Common myeloid progenitor, CD34-positive (primary cell): ENCODE measurements around the gene HIBCH.

Source experiments
- CTCF ChIA-PET: fragments of 350-600 bp; sonication (Branson Sonifier 250); formaldehyde crosslinking; loops from one replicate; lab custom pipeline; 2021; ENCODE audit warnings: antibody characterized with exemption; lab: Charles Lee
- POLR2A ChIA-PET: fragments of 350-600 bp; sonication (Branson Sonifier 250); formaldehyde crosslinking; loops from one replicate; lab custom pipeline; 2021; ENCODE audit warnings: antibody characterized with exemption; lab: Charles Lee
- DNase-seq, 3 donors: peaks; one replicate each; pipeline versions ENCODE4 v3.0.0 to v3.0.0-alpha.2; 2013
- H3K27ac ChIP-seq, 2 experiments: 1 replicate in 1 of 2; 2 replicates in 1 of 2; pipeline ENCODE4 v1.7.0; 2013; ENCODE audit warnings: inconsistent platforms in 2 of 2, low read length in 2 of 2, mild to moderate bottlenecking in 2 of 2, low read depth in 1 of 2, moderate library complexity in 1 of 2; ENCODE audit not compliant: severe bottlenecking in 2 of 2, insufficient read depth in 1 of 2, poor library complexity in 1 of 2
- H3K27me3 ChIP-seq, 5 experiments: replicated peaks in 2 of 5; 1 replicate in 3 of 5; 2 replicates in 2 of 5; pipeline versions ENCODE4 v1.6.1 to v1.7.0; 2013; ENCODE audit warnings: low read length in 4 of 5, mild to moderate bottlenecking in 2 of 5, moderate library complexity in 2 of 5, inconsistent platforms in 1 of 5; ENCODE audit not compliant: insufficient read depth in 5 of 5, control insufficient read depth in 4 of 5
- H3K36me3 ChIP-seq, 4 experiments: 1 replicate in 2 of 4; 2 replicates in 2 of 4; pipeline versions ENCODE4 v1.6.1 to v1.7.0; 2013; ENCODE audit warnings: low read length in 3 of 4, control low read depth in 1 of 4, mild to moderate bottlenecking in 1 of 4; ENCODE audit not compliant: control insufficient read depth in 4 of 4, insufficient read depth in 4 of 4
- H3K4me1 ChIP-seq, 4 experiments: 1 replicate in 3 of 4; 2 replicates in 1 of 4; pipeline versions ENCODE4 v1.6.1 to v1.7.1; 2013; ENCODE audit warnings: low read length in 3 of 4, mild to moderate bottlenecking in 3 of 4, control low read depth in 1 of 4, inconsistent platforms in 1 of 4, moderate library complexity in 1 of 4; ENCODE audit not compliant: control insufficient read depth in 4 of 4, insufficient read depth in 4 of 4; ENCODE audit errors: control extremely low read depth in 1 of 4
- H3K4me3 ChIP-seq, 7 experiments: 1 replicate in 4 of 7; 2 replicates in 3 of 7; pipeline versions ENCODE4 v1.5.1 to v1.7.0; 2013; ENCODE audit warnings: mild to moderate bottlenecking in 7 of 7, low read length in 6 of 7, moderate library complexity in 6 of 7, inconsistent platforms in 2 of 7, low read depth in 2 of 7, control low read depth in 1 of 7; ENCODE audit not compliant: insufficient read depth in 4 of 7, control insufficient read depth in 1 of 7; ENCODE audit errors: extremely low read depth in 1 of 7
- H3K9me3 ChIP-seq, 5 experiments: 1 replicate in 4 of 5; 2 replicates in 1 of 5; pipeline versions ENCODE4 v1.6.1 to v1.7.1; 2013; ENCODE audit warnings: low read length in 4 of 5, mild to moderate bottlenecking in 2 of 5, inconsistent platforms in 1 of 5, low read depth in 1 of 5, moderate library complexity in 1 of 5; ENCODE audit not compliant: control insufficient read depth in 4 of 5, insufficient read depth in 2 of 5; ENCODE audit errors: control extremely low read depth in 1 of 5
- WGBS: methylation state at CpG from one replicate; pipeline ENCODE4 v1.1.5; 2013; ENCODE audit not compliant: insufficient coverage; 5-methylcytosine and 5-hydroxymethylcytosine counted together

The HIBCH gene

DNA sequence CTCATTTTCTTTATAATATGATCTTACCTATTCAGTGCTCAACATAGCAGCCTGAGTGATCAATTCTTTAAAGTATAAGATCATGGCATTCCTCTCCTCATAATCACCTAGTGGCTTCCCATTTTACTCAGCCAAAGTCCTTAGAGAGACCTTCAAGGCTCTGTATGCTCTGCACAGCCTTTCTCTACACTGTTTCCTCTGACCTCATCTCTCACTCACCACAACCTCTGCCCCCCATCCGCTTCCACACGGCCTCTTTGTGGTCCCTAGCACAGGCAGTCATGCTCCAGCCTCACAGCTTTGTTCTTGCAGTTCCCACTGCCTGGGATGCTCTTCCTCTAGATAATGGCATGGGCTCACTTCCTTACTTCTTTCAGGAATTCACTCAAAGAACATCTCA is 109.2 kb downstream of the HIBCH start:
- ChIA-PET CTCF (no interaction called here), POLR2A (no interaction called here)
- Histone ChIP-seq H3K4me3 (no peak overlapping the region), H3K27me3 (no peaks in the 10 kb centered on the region), H3K9me3 (no peaks in the 10 kb centered on the region), H3K36me3 (peaks cover 2 to 8% (median 3%) of the 10 kb centered on the region in 4 experiments), H3K4me1 (no peaks in the 10 kb centered on the region), H3K27ac (no peak overlapping the region)
- WGBS, result 71% methylated on average over 2 of the region's 2 CpGs
- DNase-seq, result no peak

DNA sequence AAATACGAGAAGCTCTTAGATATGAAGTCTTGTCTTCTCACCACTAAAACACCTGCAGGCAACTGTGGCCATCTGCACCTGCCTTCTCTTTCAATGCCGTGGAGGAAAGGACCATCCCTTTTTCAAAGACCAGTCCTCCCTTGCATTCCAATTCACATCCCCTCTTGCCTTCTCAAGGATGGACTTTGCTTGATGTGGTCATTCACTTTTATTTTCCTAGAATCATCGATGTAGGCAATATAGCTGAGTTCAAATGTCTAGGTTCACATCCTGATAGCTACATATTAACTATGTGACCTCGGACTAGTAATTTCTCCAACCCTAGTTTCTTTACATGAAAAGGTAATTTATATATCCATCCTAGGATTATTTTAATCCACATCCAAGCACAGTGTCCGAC is 110.1 kb downstream of the HIBCH start:
- DNase-seq, result no peak
- no peaks in the 10 kb centered on the region for H3K27me3 ChIP-seq
- H3K4me3 ChIP-seq, result no peak overlapping the region
- peaks cover 2 to 10% (median 3%) of the 10 kb centered on the region in 4 experiments for H3K36me3 ChIP-seq
- WGBS, result 93% methylated on average over 3 of the region's 5 CpGs
- H3K9me3 ChIP-seq, result no peaks in the 10 kb centered on the region
- no peak overlapping the region for H3K27ac ChIP-seq
- ChIA-PET POLR2A (no interaction called here), CTCF (no interaction called here)
- no peaks in the 10 kb centered on the region for H3K4me1 ChIP-seq

DNA sequence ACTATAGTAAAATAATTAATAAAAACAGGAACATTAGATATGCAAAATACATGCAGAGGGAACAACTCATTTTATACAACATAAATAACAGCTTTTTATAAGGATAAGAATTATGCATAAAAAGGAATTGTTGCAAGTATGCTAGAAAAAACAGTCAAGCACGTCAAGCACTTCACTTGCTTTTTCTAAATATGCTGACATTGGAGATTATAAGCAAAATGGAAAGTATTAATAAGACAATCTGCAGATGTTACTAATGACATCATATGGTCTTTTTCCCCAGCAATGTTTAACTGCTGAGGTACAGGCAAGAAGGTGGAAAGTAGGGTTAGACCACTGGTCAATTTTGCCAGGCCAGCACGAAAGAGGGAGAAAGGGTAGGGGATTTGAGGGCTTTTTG is 111.7 kb downstream of the HIBCH start:
- Histone ChIP-seq H3K4me3 (no peak overlapping the region), H3K4me1 (no peaks in the 10 kb centered on the region), H3K9me3 (no peaks in the 10 kb centered on the region), H3K27ac (no peak overlapping the region), H3K27me3 (no peaks in the 10 kb centered on the region), H3K36me3 (peaks cover 0 to 12% (median 3%) of the 10 kb centered on the region in 4 experiments)
- WGBS, result 100% methylated on average over 1 of the region's 2 CpGs
- DNase-seq, result no peak
- POLR2A ChIA-PET, result no interaction called here
- CTCF ChIA-PET, result interaction anchor here (1.2 kb wide), 1 partner anchor 28 kb away, joined by 3 read pairs; a partner anchor contains a TSS

DNA sequence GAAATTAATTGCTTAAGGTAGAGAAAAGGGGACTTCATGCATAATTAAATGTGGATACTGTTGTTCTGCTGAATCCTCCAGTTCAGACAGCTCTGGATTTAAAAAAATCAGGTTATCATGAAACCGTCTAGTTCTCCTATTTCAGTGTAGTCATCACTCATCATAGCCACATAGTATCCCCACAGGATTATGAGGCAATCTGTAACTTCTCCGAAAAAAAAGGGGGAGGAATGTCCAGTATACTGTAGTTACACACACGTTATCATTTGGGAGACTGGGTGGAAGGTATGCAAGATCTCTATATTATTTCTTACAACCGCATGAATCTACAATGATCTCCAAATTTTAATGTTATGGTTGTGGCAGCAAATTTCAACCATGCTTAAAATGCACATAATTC is 114.0 kb downstream of the HIBCH start:
- WGBS, result 100% methylated on average over 1 of the region's 4 CpGs

DNA sequence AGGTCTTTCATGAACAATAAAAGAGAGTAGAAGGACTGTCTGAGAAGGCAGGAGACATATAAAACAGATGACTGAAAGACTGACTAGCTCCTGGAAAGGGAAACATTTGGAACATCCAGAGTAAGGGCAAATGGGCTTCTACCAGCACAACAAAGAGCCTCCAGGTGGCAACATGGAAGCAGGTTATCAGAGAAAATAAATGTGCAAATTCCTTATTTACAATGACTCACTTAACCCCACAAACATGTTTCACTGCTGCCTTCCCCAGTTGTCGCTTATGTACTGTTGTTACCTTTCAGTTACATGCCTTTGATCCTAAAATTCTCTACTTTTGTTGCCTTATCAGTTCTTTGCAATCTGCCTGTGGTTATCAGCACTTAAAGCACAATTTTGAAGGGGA is 117.0 kb downstream of the HIBCH start:
- Histone ChIP-seq H3K9me3 (no peaks in the 10 kb centered on the region), H3K27ac (no peak overlapping the region), H3K4me1 (no peaks in the 10 kb centered on the region), H3K27me3 (no peaks in the 10 kb centered on the region), H3K36me3 (peaks cover 9 to 19% (median 12%) of the 10 kb centered on the region in 4 experiments), H3K4me3 (no peak overlapping the region)
- CTCF ChIA-PET, result interaction anchor here (1.3 kb wide), 1 partner anchor 22 kb away, joined by 4 read pairs; a partner anchor contains a TSS
- 100% methylated on average over 1 of the region's 1 CpG for WGBS
- DNase-seq, result no peak
- POLR2A ChIA-PET, result interaction anchor here (0.6 kb wide), 1 partner anchor 13 kb away, joined by 3 read pairs; no protein-coding TSS in a partner anchor

More for the DNA sequence above, 114.0 kb downstream of the HIBCH start:
- H3K9me3 ChIP-seq, result no peaks in the 10 kb centered on the region
- H3K4me1 ChIP-seq, result no peaks in the 10 kb centered on the region
- H3K27me3 ChIP-seq, result no peaks in the 10 kb centered on the region
- no peak for DNase-seq
- ChIA-PET CTCF (no interaction called here), POLR2A (no interaction called here)
- peaks cover 0 to 8% (median 6%) of the 10 kb centered on the region in 4 experiments for H3K36me3 ChIP-seq
- no peak overlapping the region for H3K4me3 ChIP-seq
- no peak overlapping the region for H3K27ac ChIP-seq

DNA sequence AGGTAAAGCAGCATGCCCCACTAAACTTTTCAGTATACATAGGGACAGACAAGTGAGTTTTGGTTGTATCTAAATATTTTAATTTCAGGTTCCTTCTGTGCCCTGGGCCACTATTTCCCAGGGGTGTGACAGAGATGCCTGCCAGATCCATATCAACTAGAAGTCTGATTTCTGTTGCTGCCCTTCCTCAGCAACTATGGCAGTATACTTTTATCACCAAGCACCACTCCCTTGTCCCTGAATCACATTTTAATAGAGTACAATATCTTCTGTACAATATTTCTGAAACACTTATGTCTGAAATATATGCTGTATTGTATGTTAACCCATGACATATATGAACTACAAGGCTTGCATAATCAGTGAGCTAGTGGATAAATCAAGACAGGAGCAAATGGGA is 117.6 kb downstream of the HIBCH start:
- no peak overlapping the region for H3K4me3 ChIP-seq
- CTCF ChIA-PET, result no interaction called here
- no peak overlapping the region for H3K27ac ChIP-seq
- no peak for DNase-seq
- H3K4me1 ChIP-seq, result no peaks in the 10 kb centered on the region
- H3K27me3 ChIP-seq, result no peaks in the 10 kb centered on the region
- peaks cover 9 to 25% (median 12%) of the 10 kb centered on the region in 4 experiments for H3K36me3 ChIP-seq
- POLR2A ChIA-PET, result no interaction called here
- no peaks in the 10 kb centered on the region for H3K9me3 ChIP-seq

DNA sequence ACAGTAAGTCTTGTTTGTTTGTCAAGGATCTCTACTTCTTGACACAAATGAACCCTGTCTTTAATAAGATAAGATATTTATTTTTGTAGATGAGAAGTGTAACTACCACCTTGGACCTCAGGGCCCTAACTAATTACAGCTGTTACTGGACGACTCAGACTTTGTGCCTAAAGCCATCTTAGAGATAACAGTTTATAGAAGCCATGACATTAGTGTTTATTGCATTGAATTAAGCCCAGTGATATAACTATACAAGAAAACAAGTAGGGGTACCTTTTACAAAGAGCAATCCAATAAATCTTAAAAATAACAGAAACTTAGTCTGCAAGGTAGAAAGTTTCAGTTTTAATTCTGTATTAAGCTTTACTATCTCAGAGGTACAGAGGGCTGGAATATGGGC is 119.0 kb downstream of the HIBCH start:
- WGBS, result no CpG with 5 or more reads among the region's 1 CpG

More for the DNA sequence above, 119.0 kb downstream of the HIBCH start:
- H3K27me3 ChIP-seq, result no peaks in the 10 kb centered on the region
- peaks cover 6 to 28% (median 13%) of the 10 kb centered on the region in 4 experiments for H3K36me3 ChIP-seq
- H3K4me1 ChIP-seq, result no peaks in the 10 kb centered on the region
- CTCF ChIA-PET, result no interaction called here
- H3K27ac ChIP-seq, result no peak overlapping the region
- POLR2A ChIA-PET, result no interaction called here
- DNase-seq, result no peak
- no peak overlapping the region for H3K4me3 ChIP-seq
- peaks cover 0 to 5% (median 0%) of the 10 kb centered on the region in 5 experiments for H3K9me3 ChIP-seq
